K562 (cell line): Measurements from ENCODE around the gene PLD3. TPM values are rescaled to one million over a fixed set of nuclear protein-coding genes. Genes with fewer than 3 reads are reported as not detected.

Experiments
- BRD4 ChIP-seq: fragments of 200-600 bp; sonication (generic); IDR thresholded peaks from 2 replicates; pipeline ENCODE4 v1.6.1; 2017; ENCODE audit warnings: inconsistent platforms
- CBX2 ChIP-seq: fragments of 200-600 bp; sonication (generic); IDR thresholded peaks from one replicate; pipeline ENCODE4 v1.6.1; 2012; ENCODE audit warnings: mild to moderate bottlenecking, low read length, inconsistent platforms; ENCODE audit not compliant: insufficient read depth, poor library complexity, severe bottlenecking
- CEBPG ChIP-seq, 3 experiments: fragments of 200-800 bp in 1 of 3; sonication (Bioruptor generic) in 1 of 3; sonication (generic) in 1 of 3; formaldehyde crosslinking in 1 of 3; IDR thresholded peaks in 2 of 3; conservative IDR thresholded peaks in 1 of 3; 2 replicates each; pipeline versions ENCODE4 v1.6.1 to v1.8.0; 2016 to 2022; ENCODE audit warnings: missing compliant biosample characterization in 2 of 3, missing genetic modification characterization in 2 of 3, mild to moderate bottlenecking in 1 of 3, missing genetic modification reagents in 1 of 3
- ELF4 ChIP-seq: fragments of 450-650 bp; formaldehyde crosslinking; IDR thresholded peaks from 2 replicates; pipeline ENCODE4 v1.4.0; 2022; ENCODE audit warnings: missing genetic modification characterization
- ETV6 ChIP-seq, 3 experiments: fragments of 150-350 bp in 1 of 3; sonication (generic) in 1 of 3; formaldehyde crosslinking in 1 of 3; IDR thresholded peaks; 2 replicates each; pipeline versions ENCODE4 v1.6.1 to v1.8.0; 2014 to 2022; ENCODE audit warnings: borderline replicate concordance in 2 of 3, low read depth in 2 of 3, antibody characterized with exemption in 1 of 3, low read length in 1 of 3, mild to moderate bottlenecking in 1 of 3, missing genetic modification reagents in 1 of 3
- GATAD2B ChIP-seq: fragments of 450-650 bp; IDR thresholded peaks from 2 replicates; pipeline ENCODE4 v1.6.1; 2017; ENCODE audit warnings: mild to moderate bottlenecking, borderline replicate concordance
- GTF2F1 ChIP-seq: IDR thresholded peaks from 2 replicates; pipeline ENCODE4 v1.6.1; 2011; ENCODE audit warnings: low read depth, low read length, improper control_type of control experiment
- KDM2B ChIP-seq: fragments of 250-450 bp; sonication (Bioruptor Pico); IDR thresholded peaks from 2 replicates; pipeline ENCODE4 v1.8.0; 2021; ENCODE audit warnings: mild to moderate bottlenecking, moderate library complexity
- LEF1 ChIP-seq: fragments of 450-650 bp; IDR thresholded peaks from 2 replicates; pipeline ENCODE4 v1.6.1; 2016; ENCODE audit warnings: mild to moderate bottlenecking
- MCM3 ChIP-seq: fragments of 450-650 bp; IDR thresholded peaks from 2 replicates; pipeline ENCODE4 v1.6.1; 2016
- MEIS2 ChIP-seq: fragments of 450-650 bp; IDR thresholded peaks from 2 replicates; pipeline ENCODE4 v1.6.1; 2014; ENCODE audit warnings: mild to moderate bottlenecking; ENCODE audit not compliant: partially characterized antibody
- NFRKB ChIP-seq: fragments of 450-650 bp; IDR thresholded peaks from 2 replicates; pipeline ENCODE4 v1.6.1; 2016; ENCODE audit warnings: low read depth
- PATZ1 ChIP-seq: fragments of 250-450 bp; sonication (Bioruptor Pico); IDR thresholded peaks from 2 replicates; pipeline ENCODE4 v1.5.0; 2020; ENCODE audit warnings: mild to moderate bottlenecking, borderline replicate concordance
- RBBP5 ChIP-seq: fragments of 200-600 bp; sonication (generic); IDR thresholded peaks from 2 replicates; pipeline ENCODE4 v1.6.1; 2012; ENCODE audit warnings: borderline replicate concordance, mild to moderate bottlenecking, low read length, control low read depth, inconsistent platforms; ENCODE audit not compliant: insufficient read depth, poor library complexity, severe bottlenecking
- RBFOX2 ChIP-seq: fragments of 200-400 bp; formaldehyde crosslinking; IDR thresholded peaks from 2 replicates; pipeline ENCODE4 v1.6.1; 2017; ENCODE audit warnings: low read depth, mild to moderate bottlenecking, low read length, moderate library complexity
- SMARCB1 ChIP-seq: IDR thresholded peaks from 2 replicates; pipeline ENCODE4 v1.6.1; 2011; ENCODE audit warnings: improper control_type of control experiment, low read depth; ENCODE audit not compliant: insufficient read length
- TBP ChIP-seq: optimal IDR thresholded peaks from 2 replicates; pipeline ENCODE3; 2011; ENCODE audit warnings: low read depth, low read length, improper control_type of control experiment
- TCF3 ChIP-seq: sonication (generic); formaldehyde crosslinking; IDR thresholded peaks from 2 replicates; pipeline ENCODE4 v1.4.0; 2020; ENCODE audit warnings: mild to moderate bottlenecking, missing genetic modification reagents
- TSC22D4 ChIP-seq: fragments of 450-650 bp; IDR thresholded peaks from 2 replicates; pipeline ENCODE4 v1.6.1; 2016; ENCODE audit warnings: missing genetic modification characterization, missing biosample characterization, control low read depth
- USF1 ChIP-seq: sonication (generic); formaldehyde crosslinking; IDR thresholded peaks from 2 replicates; pipeline ENCODE4 v1.9.0; 2022; ENCODE audit warnings: mild to moderate bottlenecking, missing genetic modification reagents
- ZBTB7A ChIP-seq: IDR thresholded peaks from 2 replicates; pipeline ENCODE4 v1.6.1; 2011; ENCODE audit warnings: low read depth, mild to moderate bottlenecking, low read length, moderate library complexity, borderline replicate concordance; ENCODE audit not compliant: control insufficient read depth
- ZNF143 ChIP-seq: sonication (generic); formaldehyde crosslinking; IDR thresholded peaks from 2 replicates; pipeline ENCODE4 v1.9.0; 2022; ENCODE audit warnings: mild to moderate bottlenecking, missing genetic modification reagents
- ZNF197 ChIP-seq: fragments of 200-800 bp; sonication (Bioruptor generic); IDR thresholded peaks from 2 replicates; pipeline ENCODE4 v1.6.1; 2016; ENCODE audit warnings: low read depth, missing genetic modification characterization, missing compliant biosample characterization
- ZNF23 ChIP-seq: fragments of 250-450 bp; sonication (Bioruptor Pico); IDR thresholded peaks from 2 replicates; pipeline ENCODE4 v1.4.0; 2020; ENCODE audit warnings: mild to moderate bottlenecking
- ZNF263 ChIP-seq: sonication (generic); formaldehyde crosslinking; IDR thresholded peaks from 2 replicates; pipeline ENCODE4 v1.8.0; 2022; ENCODE audit warnings: mild to moderate bottlenecking, missing genetic modification reagents, borderline replicate concordance
- ZNF778 ChIP-seq: fragments of 450-650 bp; formaldehyde crosslinking; IDR thresholded peaks from 2 replicates; pipeline ENCODE4 v1.4.0; 2020; ENCODE audit warnings: mild to moderate bottlenecking, moderate library complexity
- polyA plus RNA-seq, 8 experiments: library from polyadenylated mRNA; depleted of rRNA in 4 of 8; stranded (reverse) in 5 of 8; unstranded in 3 of 8; fragments of >200 nt; fragmentation: Nextera tagmentation in 2 of 8; fragmentation: Illumina TruSeq in 1 of 8; extraction: Ambion mirVana in 2 of 8; extraction: Trizol in 1 of 8; gene quantifications; 2 replicates each; pipeline versions ENCODE4 v1.2.1 to v1.2.3, GENCODE V29; 2011 to 2014; ENCODE audit warnings: inconsistent platforms in 1 of 8, missing spikeins in 1 of 8
- total RNA-seq, 7 experiments: library from RNA; depleted of rRNA in 6 of 7; stranded (reverse); fragments of >200 nt in 6 of 7; fragmentation: Illumina TruSeq in 2 of 7; extraction: Trizol in 2 of 7; gene quantifications; 2 replicates each; pipeline versions ENCODE4 v1.2.1 to v1.2.3, GENCODE V29; 2011 to 2021; ENCODE audit warnings: low replicate concordance in 1 of 7

The PLD3 gene
- total and polyA plus RNA-seq, 9 of the 15 experiments (the other 6 are each of a cell fraction or from before 2014, with no cell fraction given) = 2.3 to 128 (median 72.7) TPM

- TF ChIP-seq ZNF778 (CRISPR knock-in tag) (no peak), ZBTB7A (peak; percentile 71), TSC22D4 (no peak), SMARCB1 (no peak), ELF4 (CRISPR knock-in tag) (no peak), PATZ1 (CRISPR knock-in tag) (no peak), ZNF197 (no peak), GTF2F1 (no peak), MEIS2 (no peak), TBP (no peak), USF1 (no peak), GATAD2B (no peak), RBBP5 (no peak), LEF1 (0 out of 2 replicates have a peak, but pooled peaks have one; percentile 22), ETV6 (IDR thresholded peaks at IDR 0.05; ENCODE audit: borderline replicate concordance in 1 of 2, low read depth in 2 of 2, low read length in 1 of 2) (no peak), ETV6 (CRISPR knock-in tag; IDR thresholded peaks at IDR 0.05; ENCODE audit: borderline replicate concordance) (no peak), ZNF23 (CRISPR knock-in tag) (no peak), BRD4 (no peak), CBX2 (no peak), CEBPG (CRISPR knock-in tag; IDR thresholded peaks at IDR 0.05) (no peak), CEBPG (tag; conservative IDR thresholded peaks at IDR 0.05 in 1 of 2, IDR thresholded peaks at IDR 0.05 in 1 of 2) (no peak), KDM2B (CRISPR knock-in tag) (no peak), RBFOX2 (no peak), ZNF143 (CRISPR knock-in tag) (no peak), ZNF263 (CRISPR knock-in tag) (no peak), NFRKB (no peak), TCF3 (no peak), MCM3 (no peak)
Measured at GRCh38 chr19:40411958-40412499, 63.5 kb downstream of the PLD3 start (continued).
